ENCODE results near the gene RNF130.
A peak's percentile ranks its signal among the peaks of the same experiment; 100 is the strongest.

The RNF130 gene

DNA sequence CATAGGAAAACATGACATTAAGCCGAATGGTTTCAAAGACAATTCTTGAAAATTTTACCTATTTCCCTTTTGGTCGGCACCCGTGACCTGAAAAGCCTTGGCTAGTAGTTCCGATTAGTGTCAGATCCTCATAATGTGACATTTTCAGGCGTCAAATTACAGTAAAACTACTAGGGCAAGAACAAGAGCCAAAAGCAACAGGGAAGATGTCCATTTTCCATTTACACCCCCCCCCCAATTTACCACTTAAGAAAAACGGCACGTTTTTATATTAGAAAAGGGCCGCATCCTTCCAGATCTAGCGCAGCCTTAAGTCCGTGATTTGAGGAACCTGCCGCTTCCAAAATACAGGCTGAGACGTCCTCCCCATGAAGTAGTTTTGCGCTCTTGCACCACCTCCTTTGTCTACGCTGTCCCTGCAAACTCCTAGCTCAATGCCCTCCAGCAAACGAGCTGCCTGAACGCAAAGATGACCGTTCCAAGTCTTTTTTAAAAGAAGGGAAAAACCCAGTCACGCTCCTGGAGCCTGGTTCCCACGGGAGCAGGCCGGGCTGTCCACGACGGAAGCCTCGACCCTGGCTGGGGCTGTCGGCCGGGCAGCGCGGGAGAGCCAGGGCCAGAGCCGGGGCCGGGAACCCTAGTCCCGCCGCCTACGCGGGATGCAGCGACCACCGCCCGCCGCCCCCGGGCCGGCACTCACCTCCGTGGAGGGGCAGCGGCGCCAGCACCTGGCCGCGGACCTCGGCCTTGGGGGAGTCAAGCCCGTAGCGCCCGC lies 616 bp downstream of the RNF130 start (continued):
- TF ChIP-seq, protein P1, sequence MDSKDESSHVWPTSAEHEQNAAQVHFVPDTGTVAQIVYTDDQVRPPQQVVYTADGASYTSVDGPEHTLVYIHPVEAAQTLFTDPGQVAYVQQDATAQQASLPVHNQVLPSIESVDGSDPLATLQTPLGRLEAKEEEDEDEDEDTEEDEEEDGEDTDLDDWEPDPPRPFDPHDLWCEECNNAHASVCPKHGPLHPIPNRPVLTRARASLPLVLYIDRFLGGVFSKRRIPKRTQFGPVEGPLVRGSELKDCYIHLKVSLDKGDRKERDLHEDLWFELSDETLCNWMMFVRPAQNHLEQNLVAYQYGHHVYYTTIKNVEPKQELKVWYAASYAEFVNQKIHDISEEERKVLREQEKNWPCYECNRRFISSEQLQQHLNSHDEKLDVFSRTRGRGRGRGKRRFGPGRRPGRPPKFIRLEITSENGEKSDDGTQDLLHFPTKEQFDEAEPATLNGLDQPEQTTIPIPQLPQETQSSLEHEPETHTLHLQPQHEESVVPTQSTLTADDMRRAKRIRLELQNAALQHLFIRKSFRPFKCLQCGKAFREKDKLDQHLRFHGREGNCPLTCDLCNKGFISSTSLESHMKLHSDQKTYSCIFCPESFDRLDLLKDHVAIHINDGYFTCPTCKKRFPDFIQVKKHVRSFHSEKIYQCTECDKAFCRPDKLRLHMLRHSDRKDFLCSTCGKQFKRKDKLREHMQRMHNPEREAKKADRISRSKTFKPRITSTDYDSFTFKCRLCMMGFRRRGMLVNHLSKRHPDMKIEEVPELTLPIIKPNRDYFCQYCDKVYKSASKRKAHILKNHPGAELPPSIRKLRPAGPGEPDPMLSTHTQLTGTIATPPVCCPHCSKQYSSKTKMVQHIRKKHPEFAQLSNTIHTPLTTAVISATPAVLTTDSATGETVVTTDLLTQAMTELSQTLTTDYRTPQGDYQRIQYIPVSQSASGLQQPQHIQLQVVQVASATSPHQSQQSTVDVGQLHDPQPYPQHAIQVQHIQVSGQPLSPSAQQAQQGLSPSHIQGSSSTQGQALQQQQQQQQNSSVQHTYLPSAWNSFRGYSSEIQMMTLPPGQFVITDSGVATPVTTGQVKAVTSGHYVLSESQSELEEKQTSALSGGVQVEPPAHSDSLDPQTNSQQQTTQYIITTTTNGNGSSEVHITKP (tag by site-specific recombination; IDR thresholded peaks at IDR 0.05): no peak; the same call in 1 of the 2 replicates
- no peak for TF ChIP-seq ZNF157 (tag by site-specific recombination; IDR thresholded peaks at IDR 0.05)
- TF ChIP-seq ZNF629 (tag by site-specific recombination; IDR thresholded peaks at IDR 0.05): peak; percentile 32; the same call in 1 of the 2 replicates
- TF ChIP-seq, protein P2, sequence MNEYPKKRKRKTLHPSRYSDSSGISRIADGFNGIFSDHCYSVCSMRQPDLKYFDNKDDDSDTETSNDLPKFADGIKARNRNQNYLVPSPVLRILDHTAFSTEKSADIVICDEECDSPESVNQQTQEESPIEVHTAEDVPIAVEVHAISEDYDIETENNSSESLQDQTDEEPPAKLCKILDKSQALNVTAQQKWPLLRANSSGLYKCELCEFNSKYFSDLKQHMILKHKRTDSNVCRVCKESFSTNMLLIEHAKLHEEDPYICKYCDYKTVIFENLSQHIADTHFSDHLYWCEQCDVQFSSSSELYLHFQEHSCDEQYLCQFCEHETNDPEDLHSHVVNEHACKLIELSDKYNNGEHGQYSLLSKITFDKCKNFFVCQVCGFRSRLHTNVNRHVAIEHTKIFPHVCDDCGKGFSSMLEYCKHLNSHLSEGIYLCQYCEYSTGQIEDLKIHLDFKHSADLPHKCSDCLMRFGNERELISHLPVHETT (tag by site-specific recombination; IDR thresholded peaks at IDR 0.05): no peak
- TF ChIP-seq ZBTB48 (tag by site-specific recombination; IDR thresholded peaks at IDR 0.05): no peak
- TF ChIP-seq HOXC10 (CRISPR knock-in tag; IDR thresholded peaks at IDR 0.05): no peak
- TF ChIP-seq ZNF433 (tag by site-specific recombination; IDR thresholded peaks at IDR 0.05; ENCODE audit: low read depth): no peak
- TF ChIP-seq ZNF214 (tag by site-specific recombination; IDR thresholded peaks at IDR 0.05; ENCODE audit: borderline replicate concordance): no peak
- TF ChIP-seq, protein P3, sequence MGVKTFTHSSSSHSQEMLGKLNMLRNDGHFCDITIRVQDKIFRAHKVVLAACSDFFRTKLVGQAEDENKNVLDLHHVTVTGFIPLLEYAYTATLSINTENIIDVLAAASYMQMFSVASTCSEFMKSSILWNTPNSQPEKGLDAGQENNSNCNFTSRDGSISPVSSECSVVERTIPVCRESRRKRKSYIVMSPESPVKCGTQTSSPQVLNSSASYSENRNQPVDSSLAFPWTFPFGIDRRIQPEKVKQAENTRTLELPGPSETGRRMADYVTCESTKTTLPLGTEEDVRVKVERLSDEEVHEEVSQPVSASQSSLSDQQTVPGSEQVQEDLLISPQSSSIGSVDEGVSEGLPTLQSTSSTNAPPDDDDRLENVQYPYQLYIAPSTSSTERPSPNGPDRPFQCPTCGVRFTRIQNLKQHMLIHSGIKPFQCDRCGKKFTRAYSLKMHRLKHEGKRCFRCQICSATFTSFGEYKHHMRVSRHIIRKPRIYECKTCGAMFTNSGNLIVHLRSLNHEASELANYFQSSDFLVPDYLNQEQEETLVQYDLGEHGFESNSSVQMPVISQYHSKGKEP (tag by site-specific recombination; IDR thresholded peaks at IDR 0.05): no peak
- TF ChIP-seq GLI2 (tag by site-specific recombination; IDR thresholded peaks at IDR 0.05; ENCODE audit: borderline replicate concordance, low read depth): no peak
- no peak for TF ChIP-seq ZNF211 (tag by site-specific recombination; IDR thresholded peaks at IDR 0.05; ENCODE audit: low read depth)
- no peak for TF ChIP-seq ZNF133 (tag by site-specific recombination; IDR thresholded peaks at IDR 0.05)
- TF ChIP-seq ZNF626 (tag by site-specific recombination; IDR thresholded peaks at IDR 0.05): no peak
- TF ChIP-seq, protein P4, sequence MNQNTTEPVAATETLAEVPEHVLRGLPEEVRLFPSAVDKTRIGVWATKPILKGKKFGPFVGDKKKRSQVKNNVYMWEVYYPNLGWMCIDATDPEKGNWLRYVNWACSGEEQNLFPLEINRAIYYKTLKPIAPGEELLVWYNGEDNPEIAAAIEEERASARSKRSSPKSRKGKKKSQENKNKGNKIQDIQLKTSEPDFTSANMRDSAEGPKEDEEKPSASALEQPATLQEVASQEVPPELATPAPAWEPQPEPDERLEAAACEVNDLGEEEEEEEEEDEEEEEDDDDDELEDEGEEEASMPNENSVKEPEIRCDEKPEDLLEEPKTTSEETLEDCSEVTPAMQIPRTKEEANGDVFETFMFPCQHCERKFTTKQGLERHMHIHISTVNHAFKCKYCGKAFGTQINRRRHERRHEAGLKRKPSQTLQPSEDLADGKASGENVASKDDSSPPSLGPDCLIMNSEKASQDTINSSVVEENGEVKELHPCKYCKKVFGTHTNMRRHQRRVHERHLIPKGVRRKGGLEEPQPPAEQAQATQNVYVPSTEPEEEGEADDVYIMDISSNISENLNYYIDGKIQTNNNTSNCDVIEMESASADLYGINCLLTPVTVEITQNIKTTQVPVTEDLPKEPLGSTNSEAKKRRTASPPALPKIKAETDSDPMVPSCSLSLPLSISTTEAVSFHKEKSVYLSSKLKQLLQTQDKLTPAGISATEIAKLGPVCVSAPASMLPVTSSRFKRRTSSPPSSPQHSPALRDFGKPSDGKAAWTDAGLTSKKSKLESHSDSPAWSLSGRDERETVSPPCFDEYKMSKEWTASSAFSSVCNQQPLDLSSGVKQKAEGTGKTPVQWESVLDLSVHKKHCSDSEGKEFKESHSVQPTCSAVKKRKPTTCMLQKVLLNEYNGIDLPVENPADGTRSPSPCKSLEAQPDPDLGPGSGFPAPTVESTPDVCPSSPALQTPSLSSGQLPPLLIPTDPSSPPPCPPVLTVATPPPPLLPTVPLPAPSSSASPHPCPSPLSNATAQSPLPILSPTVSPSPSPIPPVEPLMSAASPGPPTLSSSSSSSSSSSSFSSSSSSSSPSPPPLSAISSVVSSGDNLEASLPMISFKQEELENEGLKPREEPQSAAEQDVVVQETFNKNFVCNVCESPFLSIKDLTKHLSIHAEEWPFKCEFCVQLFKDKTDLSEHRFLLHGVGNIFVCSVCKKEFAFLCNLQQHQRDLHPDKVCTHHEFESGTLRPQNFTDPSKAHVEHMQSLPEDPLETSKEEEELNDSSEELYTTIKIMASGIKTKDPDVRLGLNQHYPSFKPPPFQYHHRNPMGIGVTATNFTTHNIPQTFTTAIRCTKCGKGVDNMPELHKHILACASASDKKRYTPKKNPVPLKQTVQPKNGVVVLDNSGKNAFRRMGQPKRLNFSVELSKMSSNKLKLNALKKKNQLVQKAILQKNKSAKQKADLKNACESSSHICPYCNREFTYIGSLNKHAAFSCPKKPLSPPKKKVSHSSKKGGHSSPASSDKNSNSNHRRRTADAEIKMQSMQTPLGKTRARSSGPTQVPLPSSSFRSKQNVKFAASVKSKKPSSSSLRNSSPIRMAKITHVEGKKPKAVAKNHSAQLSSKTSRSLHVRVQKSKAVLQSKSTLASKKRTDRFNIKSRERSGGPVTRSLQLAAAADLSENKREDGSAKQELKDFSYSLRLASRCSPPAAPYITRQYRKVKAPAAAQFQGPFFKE (tag by site-specific recombination; IDR thresholded peaks at IDR 0.05; ENCODE audit: borderline replicate concordance): no peak
- TF ChIP-seq ZNF19 (tag by site-specific recombination; IDR thresholded peaks at IDR 0.05; ENCODE audit: low read depth): no peak
- no peak for TF ChIP-seq SETDB1 (IDR thresholded peaks at IDR 0.05; ENCODE audit: insufficient read length, low read length)
- no peak for TF ChIP-seq ZNF121 (tag by site-specific recombination; IDR thresholded peaks at IDR 0.05)
- TF ChIP-seq ZNF146 (tag by site-specific recombination; IDR thresholded peaks at IDR 0.05): peak; percentile 97
- TF ChIP-seq, protein P5, sequence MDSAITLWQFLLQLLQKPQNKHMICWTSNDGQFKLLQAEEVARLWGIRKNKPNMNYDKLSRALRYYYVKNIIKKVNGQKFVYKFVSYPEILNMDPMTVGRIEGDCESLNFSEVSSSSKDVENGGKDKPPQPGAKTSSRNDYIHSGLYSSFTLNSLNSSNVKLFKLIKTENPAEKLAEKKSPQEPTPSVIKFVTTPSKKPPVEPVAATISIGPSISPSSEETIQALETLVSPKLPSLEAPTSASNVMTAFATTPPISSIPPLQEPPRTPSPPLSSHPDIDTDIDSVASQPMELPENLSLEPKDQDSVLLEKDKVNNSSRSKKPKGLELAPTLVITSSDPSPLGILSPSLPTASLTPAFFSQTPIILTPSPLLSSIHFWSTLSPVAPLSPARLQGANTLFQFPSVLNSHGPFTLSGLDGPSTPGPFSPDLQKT (IDR thresholded peaks at IDR 0.05; ENCODE audit: borderline replicate concordance, low read depth, low read length): no peak
- peak; percentile 33; the same call in 1 of the 2 replicates for TF ChIP-seq ZNF341 (tag by site-specific recombination; IDR thresholded peaks at IDR 0.05; ENCODE audit: low read depth)
- no peak for TF ChIP-seq WT1 (tag by site-specific recombination; IDR thresholded peaks at IDR 0.05)
- 0 out of 2 replicates have a peak, but pooled peaks have one; percentile 13 for TF ChIP-seq GFI1B (tag by site-specific recombination; IDR thresholded peaks at IDR 0.05)
- TF ChIP-seq ZNF529 (tag by site-specific recombination; IDR thresholded peaks at IDR 0.05; ENCODE audit: insufficient replicate concordance): no peak

Measured in HEK293 (cell line).